22Rv1 (cell line): Measurements from ENCODE around the gene NUP62.

ENCODE experiments used
- CTCF ChIP-seq: fragments of 450-650 bp; IDR thresholded peaks from 2 replicates; pipeline ENCODE4 v1.5.1; 2017; ENCODE audit warnings: mild to moderate bottlenecking
- ZFX ChIP-seq: fragments of 450-650 bp; IDR thresholded peaks from 2 replicates; pipeline ENCODE4 v1.6.1; 2017; ENCODE audit warnings: antibody characterized with exemption, borderline replicate concordance

DNA sequence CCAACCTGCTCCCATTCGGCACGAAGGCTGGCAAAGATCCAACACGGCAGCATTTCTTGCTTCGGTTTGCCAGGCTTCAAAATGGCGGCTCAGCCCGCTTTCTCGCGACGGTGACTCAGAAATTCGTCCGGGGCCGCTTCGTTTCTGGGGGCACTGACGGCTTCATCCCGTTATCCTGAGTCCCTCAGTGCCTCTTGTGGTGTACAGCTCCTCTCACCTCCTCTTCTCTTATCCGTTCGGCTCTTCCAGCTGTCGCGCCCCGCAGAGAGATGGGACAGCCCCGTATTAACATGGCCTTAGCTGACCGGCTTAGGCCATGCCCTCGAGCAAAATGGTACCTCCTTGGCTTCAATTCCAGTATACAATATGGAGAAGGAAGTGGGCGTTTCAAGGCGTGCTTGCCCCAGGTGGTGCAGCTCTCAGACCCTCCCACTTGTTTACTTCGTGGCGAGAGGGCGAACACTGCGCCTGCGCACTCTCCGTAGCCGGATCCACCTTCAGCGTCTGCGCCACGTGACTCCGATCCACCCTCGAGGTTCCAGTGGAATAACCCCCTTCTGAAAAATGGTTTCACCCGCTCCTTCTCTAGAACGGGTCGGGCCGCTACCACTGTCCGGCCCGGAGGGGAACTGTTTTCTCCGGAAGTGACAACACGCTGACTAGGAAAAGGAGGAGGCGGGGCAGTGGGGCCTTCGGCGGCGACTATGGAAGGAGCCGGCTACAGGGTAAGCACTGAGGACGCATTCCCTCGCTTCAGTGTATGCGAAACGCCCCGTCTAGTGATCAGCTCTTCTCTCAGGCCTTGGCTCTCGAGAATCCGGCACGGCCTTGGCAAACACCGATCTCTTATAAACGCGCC lies 52.1 kb downstream of the NUP62 start, which contains the start of the genes AKT1S1 and TBC1D17:
- no peak for TF ChIP-seq CTCF
- TF ChIP-seq ZFX: no peak
